Astrocyte (in vitro differentiated cells and primary cell): ENCODE data around the gene ZBP1.

ENCODE experiments used
- CTCF ChIP-seq: IDR thresholded peaks from 2 replicates; pipeline ENCODE4 v1.5.1; 2011; ENCODE audit warnings: low read depth, mild to moderate bottlenecking, inconsistent platforms, low read length, moderate library complexity; ENCODE audit not compliant: insufficient read depth
- EZH2 ChIP-seq: IDR thresholded peaks from 2 replicates; pipeline ENCODE4 v1.6.1; 2012; ENCODE audit warnings: mild to moderate bottlenecking, low read length, inconsistent platforms; ENCODE audit not compliant: insufficient read depth

- no peak for TF ChIP-seq CTCF
- no peak for TF ChIP-seq EZH2
Observed at GRCh38 chr20:57657535-57658446, 37.6 kb upstream of the ZBP1 start.
